ENCODE data around the gene CMTM4. TPM values are rescaled to one million over a fixed set of nuclear protein-coding genes. Genes with fewer than 3 reads are reported as not detected.

CMTM4 gene
- total RNA-seq, 1 experiment from 2014 or later = 77.8 TPM

GRCh38 chr16:66587881-66588600 is 108.5 kb downstream of the CMTM4 start (continued):
- TF ChIP-seq ZNF274 (IDR thresholded peaks at IDR 0.05; ENCODE audit: low read depth, low read length) (no peak), CBX3 (IDR thresholded peaks at IDR 0.05; ENCODE audit: low read depth) (no peak), ZFX (IDR thresholded peaks at IDR 0.05) (no peak), TCF7L2 (IDR thresholded peaks at IDR 0.05; ENCODE audit: borderline replicate concordance, extremely low read depth, insufficient read depth, insufficient read length) (no peak)

DNA sequence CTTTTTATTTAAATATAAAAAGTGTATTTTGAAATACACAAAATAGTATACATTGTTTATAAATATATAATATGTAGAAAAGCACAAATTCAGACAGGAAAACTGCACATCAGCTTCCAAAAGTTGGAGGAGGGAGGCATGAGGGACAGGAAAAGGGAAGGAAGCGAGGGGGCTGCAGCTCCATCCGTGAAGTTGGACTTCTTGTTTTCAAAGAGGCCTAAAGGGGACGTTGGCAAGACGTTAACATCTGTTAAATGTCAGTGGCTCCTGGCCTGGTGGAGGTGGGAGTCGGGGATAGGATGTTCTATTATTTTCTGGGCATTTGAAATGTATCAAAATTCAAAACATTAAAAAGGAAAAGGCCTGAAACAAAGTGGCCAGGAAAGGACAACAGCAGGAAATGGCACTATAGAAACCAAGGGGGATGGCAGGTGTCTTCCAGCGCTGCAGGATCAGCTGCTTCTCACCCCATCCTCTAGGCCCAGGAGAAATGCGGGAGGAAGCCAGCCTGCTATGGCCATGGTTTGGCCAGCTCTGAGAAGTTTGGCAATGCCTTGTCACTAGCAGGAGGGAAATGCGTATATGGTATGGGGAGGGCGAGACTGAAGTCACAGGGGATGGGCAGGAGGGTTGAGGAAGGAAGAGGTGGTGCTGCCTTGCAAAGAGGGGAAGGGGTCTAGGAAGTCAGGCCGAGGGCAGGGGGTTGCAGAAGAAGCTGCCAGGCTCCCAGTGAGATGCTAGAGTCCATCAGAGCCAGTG is 110.9 kb downstream of the CMTM4 start:
- H3K4me3 ChIP-seq (replicated peaks in 1 of 2; ENCODE audit: low read depth in 1 of 2, low read length in 2 of 2) = no peak overlapping the region
- no peaks in the 10 kb centered on the region for H3K36me3 ChIP-seq (ENCODE audit: control insufficient read depth in 1 of 2, insufficient read depth in 2 of 2, low read length in 2 of 2)
- no peak overlapping the region for H3K27ac ChIP-seq (ENCODE audit: low read depth, low read length)
- no peak overlapping the region for H3K9ac ChIP-seq (ENCODE audit: low read length)
- POLR2A ChIA-PET = no interaction called here
- H3K4me1 ChIP-seq (ENCODE audit: control insufficient read depth in 1 of 2, insufficient read depth in 2 of 2, low read length in 2 of 2) = peaks cover 10 to 13% of the 10 kb centered on the region in 2 experiments
- H3K9me2 ChIP-seq (ENCODE audit: insufficient read depth) = no peaks in the 10 kb centered on the region
- RAD21 ChIA-PET (ENCODE audit: low non-redundant PET in 1 of 2, low total read pairs in 2 of 2, uncharacterized antibody in 2 of 2, unreplicated experiment in 2 of 2) = no interaction called here
- no peak overlapping the region for H2AFZ ChIP-seq (ENCODE audit: low read depth, low read length, poor library complexity, severe bottlenecking)
- no TSS peak for BruUV-seq (replicated peaks)
- no peak for ATAC-seq
- H3K4me2 ChIP-seq (ENCODE audit: low read length) = no peak overlapping the region
- intact Hi-C loops (cut with micrococcal nuclease) = no loop called here
- no peaks in the 10 kb centered on the region for H3K79me2 ChIP-seq (ENCODE audit: insufficient read depth, low read length)
- TF ChIP-seq EGR1 (IDR thresholded peaks at IDR 0.05; ENCODE audit: low read depth) (no peak), SIN3A (IDR thresholded peaks at IDR 0.05; ENCODE audit: low read depth) (no peak)
- CTCF ChIA-PET = no interaction called here
- H3K9me3 ChIP-seq (ENCODE audit: control insufficient read depth in 1 of 2, insufficient read depth in 1 of 2, low read depth in 1 of 2, low read length in 2 of 2) = no peaks in the 10 kb centered on the region
- no peaks in the 10 kb centered on the region for H4K20me1 ChIP-seq (ENCODE audit: insufficient read depth)
- DNase-seq (ENCODE audit: low read depth, low spot score) = no peak
- no peaks in the 10 kb centered on the region for H3K27me3 ChIP-seq (ENCODE audit: insufficient read depth, low read length)

Data from HCT116 (cell line).